SK-N-SH (cell line): ENCODE data around the gene COMMD10. TPM values are rescaled to one million over a fixed set of nuclear protein-coding genes. Genes with fewer than 3 reads are reported as not detected.

Source experiments
- CTCF ChIA-PET: fragments of 300-600, 350-600 bp; formaldehyde crosslinking; extraction: SDS; loops from one replicate; lab custom pipeline; 2021; lab: Yijun Ruan, JAX
- POLR2A ChIA-PET: fragments of 350-600 bp; sonication (Branson Sonifier 250); formaldehyde crosslinking; extraction: SDS; loops from one replicate; lab custom pipeline; 2020; ENCODE audit warnings: antibody characterized with exemption, inconsistent platforms; lab: Yijun Ruan, JAX
- DNase-seq: peaks from one replicate; pipeline ENCODE4 v3.0.0; 2012
- H2AFZ ChIP-seq: fragments of 200-600 bp; sonication (generic); 2 replicates; pipeline ENCODE4 v1.8.1; 2016; ENCODE audit warnings: antibody characterized with exemption, mild to moderate bottlenecking, low read depth
- H3F3A ChIP-seq: fragments of 200-600 bp; sonication (generic); replicated peaks from 2 replicates; pipeline ENCODE3; 2016; ENCODE audit warnings: antibody characterized with exemption, mild to moderate bottlenecking; ENCODE audit not compliant: insufficient read depth
- H3K27ac ChIP-seq, 2 experiments: fragments of 200-500 bp in 1 of 2; fragments of 200-600 bp in 1 of 2; sonication (Bioruptor generic) in 1 of 2; sonication (generic), shearing (Covaris generic) in 1 of 2; 2 replicates each; pipeline versions ENCODE4 v1.5.1 to v1.6.1; 2014 to 2016; ENCODE audit warnings: low read depth in 2 of 2, inconsistent platforms in 1 of 2, low read length in 1 of 2, mild to moderate bottlenecking in 1 of 2, mixed read lengths in 1 of 2
- H3K27me3 ChIP-seq: fragments of 200-600 bp; sonication (generic), shearing (Covaris generic); 2 replicates; pipeline ENCODE4 v1.6.1; 2016; ENCODE audit warnings: mixed run types; ENCODE audit not compliant: insufficient read depth
- H3K36me3 ChIP-seq, 2 experiments: fragments of 200-500 bp in 1 of 2; fragments of 200-600 bp in 1 of 2; sonication (Bioruptor generic) in 1 of 2; sonication (generic) in 1 of 2; replicated peaks in 1 of 2; 2 replicates each; pipeline versions ENCODE3 to v1.5.1; 2014 to 2016; ENCODE audit warnings: low read length in 1 of 2, mild to moderate bottlenecking in 1 of 2; ENCODE audit not compliant: insufficient read depth in 2 of 2, control insufficient read depth in 1 of 2
- H3K4me1 ChIP-seq, 2 experiments: fragments of 200-500 bp in 1 of 2; fragments of 200-600 bp in 1 of 2; sonication (Bioruptor generic) in 1 of 2; sonication (generic), shearing (Covaris generic) in 1 of 2; 2 replicates each; pipeline versions ENCODE4 v1.5.1 to v1.6.1; 2014 to 2016; ENCODE audit warnings: low read depth in 1 of 2, low read length in 1 of 2, mixed run types in 1 of 2; ENCODE audit not compliant: insufficient read depth in 2 of 2, control insufficient read depth in 1 of 2
- H3K4me2 ChIP-seq: fragments of 200-600 bp; sonication (generic), shearing (Covaris generic); 2 replicates; pipeline ENCODE4 v1.6.1; 2017; ENCODE audit warnings: mixed run types
- H3K4me3 ChIP-seq, 2 experiments: fragments of 200-500 bp in 1 of 2; fragments of 200-600 bp in 1 of 2; sonication (Bioruptor generic) in 1 of 2; sonication (generic), shearing (Covaris generic) in 1 of 2; 2 replicates each; pipeline versions ENCODE4 v1.5.1 to v1.8.1; 2014 to 2016; ENCODE audit warnings: low read depth in 2 of 2, inconsistent platforms in 1 of 2, low read length in 1 of 2, mild to moderate bottlenecking in 1 of 2, mixed read lengths in 1 of 2, moderate library complexity in 1 of 2
- H3K79me2 ChIP-seq: fragments of 200-600 bp; sonication (generic); 2 replicates; pipeline ENCODE4 v1.8.1; 2017; ENCODE audit warnings: mild to moderate bottlenecking; ENCODE audit not compliant: insufficient read depth
- H3K9ac ChIP-seq: fragments of 200-600 bp; sonication (generic); 2 replicates; pipeline ENCODE4 v1.6.1; 2017; ENCODE audit warnings: mixed run types
- H3K9me2 ChIP-seq: fragments of 200-600 bp; sonication (generic); 2 replicates; pipeline ENCODE4 v1.6.1; 2017; ENCODE audit warnings: mixed run types
- H3K9me3 ChIP-seq: fragments of 200-600 bp; sonication (generic); 2 replicates; pipeline ENCODE4 v1.6.1; 2017; ENCODE audit warnings: mixed run types, mild to moderate bottlenecking, moderate library complexity
- H4K20me1 ChIP-seq: fragments of 200-600 bp; sonication (generic); 2 replicates; pipeline ENCODE4 v1.6.1; 2017; ENCODE audit warnings: mild to moderate bottlenecking, mixed run types; ENCODE audit not compliant: insufficient read depth
- CHD2 ChIP-seq: fragments of 150-350 bp; IDR thresholded peaks from 2 replicates; pipeline ENCODE4 v1.6.1; 2018; ENCODE audit warnings: low read length; ENCODE audit not compliant: partially characterized antibody
- EP300 ChIP-seq, 2 experiments: IDR thresholded peaks; 2 replicates each; pipeline versions ENCODE4 v1.4.0 to v1.6.1; 2012; ENCODE audit warnings: borderline replicate concordance in 1 of 2, low read depth in 1 of 2, low read length in 1 of 2
- FOSL2 ChIP-seq: IDR thresholded peaks from 2 replicates; pipeline ENCODE4 v1.4.0; 2012; ENCODE audit warnings: low read depth, mild to moderate bottlenecking, moderate library complexity, borderline replicate concordance
- FOXM1 ChIP-seq: IDR thresholded peaks from 2 replicates; pipeline ENCODE4 v1.4.0; 2012; ENCODE audit warnings: low read depth, mild to moderate bottlenecking
- GABPA ChIP-seq: IDR thresholded peaks from 2 replicates; pipeline ENCODE4 v1.4.0; 2012; ENCODE audit warnings: low read depth, mild to moderate bottlenecking
- JUND ChIP-seq: IDR thresholded peaks from 2 replicates; pipeline ENCODE4 v1.4.0; 2012
- MXI1 ChIP-seq: IDR thresholded peaks from 2 replicates; pipeline ENCODE4 v1.6.1; 2012; ENCODE audit warnings: mild to moderate bottlenecking, low read depth, low read length, improper control_type of control experiment
- POLR2AphosphoS5 ChIP-seq: IDR thresholded peaks from 2 replicates; pipeline ENCODE4 v1.6.1; 2012; ENCODE audit warnings: low read depth, low read length
- RAD21 ChIP-seq: IDR thresholded peaks from 2 replicates; pipeline ENCODE4 v1.6.1; 2012; ENCODE audit warnings: mild to moderate bottlenecking, low read length
- RFX5 ChIP-seq: IDR thresholded peaks from 2 replicates; pipeline ENCODE4 v1.6.1; 2012; ENCODE audit warnings: mild to moderate bottlenecking, improper control_type of control experiment, low read length
- RXRA ChIP-seq: IDR thresholded peaks from 2 replicates; pipeline ENCODE4 v1.4.0; 2012; ENCODE audit warnings: low read depth, mild to moderate bottlenecking, borderline replicate concordance
- SIN3A ChIP-seq: IDR thresholded peaks from 2 replicates; pipeline ENCODE4 v1.6.1; 2012; ENCODE audit warnings: low read depth, mild to moderate bottlenecking, low read length, moderate library complexity, borderline replicate concordance
- SMC3 ChIP-seq: IDR thresholded peaks from 2 replicates; pipeline ENCODE4 v1.6.1; 2012; ENCODE audit warnings: low read depth, low read length, improper control_type of control experiment
- TAF1 ChIP-seq: IDR thresholded peaks from 2 replicates; pipeline ENCODE4 v1.6.1; 2012; ENCODE audit warnings: low read depth, mild to moderate bottlenecking, low read length, moderate library complexity, borderline replicate concordance
- TCF12 ChIP-seq: IDR thresholded peaks from 2 replicates; pipeline ENCODE4 v1.4.0; 2012
- YY1 ChIP-seq: IDR thresholded peaks from 2 replicates; pipeline ENCODE4 v1.4.0; 2012; ENCODE audit warnings: low read depth, mild to moderate bottlenecking
- WGBS: methylation state at CpG from one replicate; pipeline ENCODE4 v1.1.6; 2017; ENCODE audit warnings: low lambda C conversion rate; 5-methylcytosine and 5-hydroxymethylcytosine counted together
- polyA plus RNA-seq, 3 experiments: library from polyadenylated mRNA; depleted of rRNA; stranded (reverse); fragments of >200 nt; gene quantifications; 2 replicates each; pipeline ENCODE4 v1.2.3, GENCODE V29; 2012
- TF ChIP-seq, protein P1 (sequence below): IDR thresholded peaks from 2 replicates; pipeline ENCODE4 v1.4.0; 2012; ENCODE audit warnings: low read depth
- TF ChIP-seq, protein P2 (sequence below): IDR thresholded peaks from 2 replicates; pipeline ENCODE4 v1.4.0; 2012; ENCODE audit warnings: low read depth, borderline replicate concordance
- TF ChIP-seq, protein P3 (sequence below): IDR thresholded peaks from 2 replicates; pipeline ENCODE4 v1.6.1; 2012; ENCODE audit warnings: mild to moderate bottlenecking, low read depth, low read length, moderate library complexity
- TF ChIP-seq, protein P4 (sequence below): fragments of 200-600 bp; sonication (generic); IDR thresholded peaks from 2 replicates; pipeline ENCODE4 v1.6.1; 2017; ENCODE audit warnings: antibody characterized with exemption, mild to moderate bottlenecking, moderate library complexity

The COMMD10 gene
- polyA plus RNA-seq, 1 of the 3 experiments (the other 2 are of a cell fraction), result 9.4 TPM

DNA sequence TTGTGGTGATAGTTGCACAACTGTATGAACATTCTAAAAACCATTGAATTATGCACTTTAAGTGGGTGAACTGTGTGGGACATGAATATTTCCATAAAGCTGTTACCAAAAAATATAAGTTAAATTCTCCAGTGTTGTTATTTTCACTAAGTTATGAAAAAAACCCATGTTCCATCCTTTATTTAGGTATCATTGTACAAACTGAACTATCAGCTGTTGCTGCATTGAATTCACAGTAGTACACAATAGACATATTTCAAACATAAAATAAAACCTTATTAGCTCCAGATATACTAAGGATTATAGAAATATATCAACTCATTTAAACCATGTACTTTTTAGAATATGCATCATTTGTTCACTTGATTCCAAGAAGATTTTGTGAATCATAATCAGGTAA lies 192.1 kb downstream of the COMMD10 start (continued):
- no peak for TF ChIP-seq RFX5
- TF ChIP-seq TCF12, result no peak
- TF ChIP-seq JUND, result no peak
- TF ChIP-seq, protein P1, sequence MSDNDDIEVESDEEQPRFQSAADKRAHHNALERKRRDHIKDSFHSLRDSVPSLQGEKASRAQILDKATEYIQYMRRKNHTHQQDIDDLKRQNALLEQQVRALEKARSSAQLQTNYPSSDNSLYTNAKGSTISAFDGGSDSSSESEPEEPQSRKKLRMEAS, result no peak
- no peak for TF ChIP-seq EP300 (IDR thresholded peaks at IDR 0.05; ENCODE audit: borderline replicate concordance in 1 of 2, low read depth in 1 of 2, low read length in 1 of 2)
- TF ChIP-seq FOXM1, result no peak

DNA sequence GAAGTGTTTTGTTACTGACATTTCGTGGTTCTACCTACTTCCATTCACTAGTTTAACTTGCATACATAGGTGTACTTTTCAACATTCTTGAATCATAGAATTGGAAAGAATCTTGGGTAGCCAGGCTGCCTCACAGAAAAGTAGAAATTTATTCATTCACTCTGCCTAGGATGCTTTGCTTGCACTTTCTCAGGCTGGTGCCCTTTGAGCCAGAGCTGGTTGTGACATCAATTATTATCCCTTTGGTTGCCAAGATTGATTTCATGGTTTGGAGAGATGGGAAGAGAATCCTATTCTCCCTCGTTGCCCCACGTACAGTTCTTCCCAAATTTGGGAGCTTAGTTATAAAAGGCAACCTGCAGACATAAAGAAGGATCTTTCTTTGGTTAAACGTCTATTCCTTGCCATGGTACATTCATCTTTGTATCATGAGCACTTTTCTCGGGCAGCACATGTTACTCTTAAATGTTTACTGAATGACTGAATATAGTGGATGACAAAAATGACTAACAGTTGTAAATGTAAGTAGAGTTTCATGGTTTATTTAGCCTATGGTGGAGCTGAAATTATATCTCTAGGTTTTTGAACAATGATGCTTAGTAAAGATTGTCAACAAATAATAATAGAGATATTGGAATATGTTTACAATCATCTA lies 195.5 kb downstream of the COMMD10 start:
- H3K4me2 ChIP-seq, result no peak overlapping the region
- peaks cover 13% of the 10 kb centered on the region; the same call in 1 of the 2 replicates for H3K9me3 ChIP-seq
- ChIA-PET CTCF (no interaction called here), POLR2A (no interaction called here)
- no peak overlapping the region for H3K27ac ChIP-seq
- TF ChIP-seq GABPA (no peak), CHD2 (no peak), RAD21 (no peak), FOSL2 (no peak), TAF1 (no peak), YY1 (no peak), JUND (no peak)
- TF ChIP-seq, protein P2, sequence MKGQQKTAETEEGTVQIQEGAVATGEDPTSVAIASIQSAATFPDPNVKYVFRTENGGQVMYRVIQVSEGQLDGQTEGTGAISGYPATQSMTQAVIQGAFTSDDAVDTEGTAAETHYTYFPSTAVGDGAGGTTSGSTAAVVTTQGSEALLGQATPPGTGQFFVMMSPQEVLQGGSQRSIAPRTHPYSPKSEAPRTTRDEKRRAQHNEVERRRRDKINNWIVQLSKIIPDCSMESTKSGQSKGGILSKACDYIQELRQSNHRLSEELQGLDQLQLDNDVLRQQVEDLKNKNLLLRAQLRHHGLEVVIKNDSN, result no peak
- H3K27me3 ChIP-seq, result no peaks in the 10 kb centered on the region
- H2AFZ ChIP-seq, result no peak overlapping the region
- H3K9me2 ChIP-seq, result no peaks in the 10 kb centered on the region
- H3K4me3 ChIP-seq, result no peak overlapping the region
- H3K36me3 ChIP-seq, result peaks cover 0 to 9% of the 10 kb centered on the region in 2 experiments
- H4K20me1 ChIP-seq, result no peaks in the 10 kb centered on the region
- no peaks in the 10 kb centered on the region; a peak in 1 of 4 replicates for H3K4me1 ChIP-seq
- DNase-seq, result no peak
- no peaks in the 10 kb centered on the region for H3F3A ChIP-seq
- H3K79me2 ChIP-seq, result no peaks in the 10 kb centered on the region
- H3K9ac ChIP-seq, result no peak overlapping the region
- 89% methylated on average over 5 of the region's 5 CpGs for WGBS

DNA sequence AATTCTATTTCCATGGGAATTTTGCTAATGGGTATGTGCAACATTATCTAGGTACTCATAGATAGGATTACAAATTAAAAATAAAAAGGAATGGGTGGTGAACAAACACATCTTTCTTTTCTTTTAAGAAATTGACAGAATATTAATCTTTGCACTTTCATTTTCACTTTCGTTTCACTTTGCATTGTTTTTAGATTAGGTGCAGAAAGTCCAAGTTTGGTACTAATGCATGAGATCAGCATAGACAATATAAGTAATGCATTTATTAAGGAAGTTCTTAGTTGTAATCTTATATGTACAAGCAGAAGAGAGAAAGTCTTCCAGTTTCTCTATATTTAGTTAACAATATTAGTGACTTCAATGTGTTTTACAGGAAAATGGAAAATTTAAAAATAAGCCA lies 196.5 kb downstream of the COMMD10 start:
- no peak overlapping the region for H3K27ac ChIP-seq
- CTCF ChIA-PET, result no interaction called here
- no peak overlapping the region for H3K4me3 ChIP-seq
- no peak overlapping the region for H3K9ac ChIP-seq
- no peaks in the 10 kb centered on the region for H3K79me2 ChIP-seq
- H3K4me2 ChIP-seq, result no peak overlapping the region; the same call in 1 of the 2 replicates
- no peak overlapping the region for H2AFZ ChIP-seq
- H4K20me1 ChIP-seq, result no peaks in the 10 kb centered on the region
- DNase-seq, result no peak
- 80% methylated on average over 1 of the region's 1 CpG for WGBS
- H3F3A ChIP-seq, result no peaks in the 10 kb centered on the region
- no peaks in the 10 kb centered on the region for H3K9me2 ChIP-seq
- no peaks in the 10 kb centered on the region for H3K27me3 ChIP-seq
- H3K36me3 ChIP-seq, result peaks cover 0 to 8% of the 10 kb centered on the region in 2 experiments
- H3K9me3 ChIP-seq, result peaks cover 13% of the 10 kb centered on the region; the same call in 1 of the 2 replicates
- POLR2A ChIA-PET, result no interaction called here
- H3K4me1 ChIP-seq, result no peaks in the 10 kb centered on the region; a peak in 1 of 4 replicates
- no peak for TF ChIP-seq SIN3A
- TF ChIP-seq SMC3, result no peak
- TF ChIP-seq, protein P1, result no peak
- TF ChIP-seq TCF12, result no peak
- TF ChIP-seq FOSL2, result no peak
- TF ChIP-seq CHD2, result no peak
- no peak for TF ChIP-seq MXI1
- no peak for TF ChIP-seq RXRA
- TF ChIP-seq EP300 (IDR thresholded peaks at IDR 0.05; ENCODE audit: borderline replicate concordance in 1 of 2, low read depth in 1 of 2, low read length in 1 of 2), result no peak
- TF ChIP-seq FOXM1, result no peak
- no peak for TF ChIP-seq POLR2AphosphoS5
- TF ChIP-seq YY1, result no peak
- TF ChIP-seq, protein P3, sequence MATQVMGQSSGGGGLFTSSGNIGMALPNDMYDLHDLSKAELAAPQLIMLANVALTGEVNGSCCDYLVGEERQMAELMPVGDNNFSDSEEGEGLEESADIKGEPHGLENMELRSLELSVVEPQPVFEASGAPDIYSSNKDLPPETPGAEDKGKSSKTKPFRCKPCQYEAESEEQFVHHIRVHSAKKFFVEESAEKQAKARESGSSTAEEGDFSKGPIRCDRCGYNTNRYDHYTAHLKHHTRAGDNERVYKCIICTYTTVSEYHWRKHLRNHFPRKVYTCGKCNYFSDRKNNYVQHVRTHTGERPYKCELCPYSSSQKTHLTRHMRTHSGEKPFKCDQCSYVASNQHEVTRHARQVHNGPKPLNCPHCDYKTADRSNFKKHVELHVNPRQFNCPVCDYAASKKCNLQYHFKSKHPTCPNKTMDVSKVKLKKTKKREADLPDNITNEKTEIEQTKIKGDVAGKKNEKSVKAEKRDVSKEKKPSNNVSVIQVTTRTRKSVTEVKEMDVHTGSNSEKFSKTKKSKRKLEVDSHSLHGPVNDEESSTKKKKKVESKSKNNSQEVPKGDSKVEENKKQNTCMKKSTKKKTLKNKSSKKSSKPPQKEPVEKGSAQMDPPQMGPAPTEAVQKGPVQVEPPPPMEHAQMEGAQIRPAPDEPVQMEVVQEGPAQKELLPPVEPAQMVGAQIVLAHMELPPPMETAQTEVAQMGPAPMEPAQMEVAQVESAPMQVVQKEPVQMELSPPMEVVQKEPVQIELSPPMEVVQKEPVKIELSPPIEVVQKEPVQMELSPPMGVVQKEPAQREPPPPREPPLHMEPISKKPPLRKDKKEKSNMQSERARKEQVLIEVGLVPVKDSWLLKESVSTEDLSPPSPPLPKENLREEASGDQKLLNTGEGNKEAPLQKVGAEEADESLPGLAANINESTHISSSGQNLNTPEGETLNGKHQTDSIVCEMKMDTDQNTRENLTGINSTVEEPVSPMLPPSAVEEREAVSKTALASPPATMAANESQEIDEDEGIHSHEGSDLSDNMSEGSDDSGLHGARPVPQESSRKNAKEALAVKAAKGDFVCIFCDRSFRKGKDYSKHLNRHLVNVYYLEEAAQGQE, result no peak
- TF ChIP-seq, protein P4, sequence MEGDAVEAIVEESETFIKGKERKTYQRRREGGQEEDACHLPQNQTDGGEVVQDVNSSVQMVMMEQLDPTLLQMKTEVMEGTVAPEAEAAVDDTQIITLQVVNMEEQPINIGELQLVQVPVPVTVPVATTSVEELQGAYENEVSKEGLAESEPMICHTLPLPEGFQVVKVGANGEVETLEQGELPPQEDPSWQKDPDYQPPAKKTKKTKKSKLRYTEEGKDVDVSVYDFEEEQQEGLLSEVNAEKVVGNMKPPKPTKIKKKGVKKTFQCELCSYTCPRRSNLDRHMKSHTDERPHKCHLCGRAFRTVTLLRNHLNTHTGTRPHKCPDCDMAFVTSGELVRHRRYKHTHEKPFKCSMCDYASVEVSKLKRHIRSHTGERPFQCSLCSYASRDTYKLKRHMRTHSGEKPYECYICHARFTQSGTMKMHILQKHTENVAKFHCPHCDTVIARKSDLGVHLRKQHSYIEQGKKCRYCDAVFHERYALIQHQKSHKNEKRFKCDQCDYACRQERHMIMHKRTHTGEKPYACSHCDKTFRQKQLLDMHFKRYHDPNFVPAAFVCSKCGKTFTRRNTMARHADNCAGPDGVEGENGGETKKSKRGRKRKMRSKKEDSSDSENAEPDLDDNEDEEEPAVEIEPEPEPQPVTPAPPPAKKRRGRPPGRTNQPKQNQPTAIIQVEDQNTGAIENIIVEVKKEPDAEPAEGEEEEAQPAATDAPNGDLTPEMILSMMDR, result no peak
